SK-N-MC (cell line): ENCODE measurements around the gene FOXA3.

Experiments
- EZH2 ChIP-seq: fragments of 200-600 bp; sonication (generic); IDR thresholded peaks from one replicate; pipeline ENCODE4 v1.6.1; 2017; ENCODE audit warnings: antibody characterized with exemption
- POLR2AphosphoS5 ChIP-seq: IDR thresholded peaks from 2 replicates; pipeline ENCODE4 v1.6.1; 2012; ENCODE audit warnings: mild to moderate bottlenecking, low read depth, low read length, borderline replicate concordance

GRCh38 chr19:45860359-45861259 lies 3.5 kb upstream of the FOXA3 start:
- no peak for TF ChIP-seq EZH2
- TF ChIP-seq POLR2AphosphoS5, result no peak
